GM23338 (cell line): ENCODE results near the gene MYO5B. TPM values are rescaled to one million over a fixed set of nuclear protein-coding genes. Genes with fewer than 3 reads are reported as not detected.

Experiments
- ATAC-seq: fragments of 200-7000 bp; cut with Tn5 transposase; 3 replicates; pipeline ENCODE4 v1.9.1; 2020
- DNase-seq: peaks from one replicate; pipeline ENCODE4 v3.0.0-alpha.2; 2015; ENCODE audit warnings: low spot score
- H2AFZ ChIP-seq: fragments of 200-600 bp; sonication (generic); 2 replicates; pipeline ENCODE4 v1.8.0; 2016; ENCODE audit warnings: antibody characterized with exemption, mild to moderate bottlenecking, moderate library complexity
- H3F3A ChIP-seq: fragments of 200-600 bp; sonication (generic); replicated peaks from 2 replicates; pipeline ENCODE4 v1.8.0; 2017; ENCODE audit warnings: antibody characterized with exemption, mixed run types, low read depth
- H3K27ac ChIP-seq: fragments of 200-600 bp; sonication (generic); 2 replicates; pipeline ENCODE4 v1.6.1; 2016; ENCODE audit warnings: low read depth
- H3K27me3 ChIP-seq: fragments of 200-600 bp; sonication (generic); 2 replicates; pipeline ENCODE4 v1.8.0; 2016; ENCODE audit warnings: mild to moderate bottlenecking, mixed run types, moderate library complexity; ENCODE audit not compliant: insufficient read depth
- H3K36me3 ChIP-seq: fragments of 200-600 bp; sonication (generic); 2 replicates; pipeline ENCODE4 v1.8.0; 2016; ENCODE audit warnings: mild to moderate bottlenecking; ENCODE audit not compliant: insufficient read depth
- H3K4me1 ChIP-seq: fragments of 200-600 bp; sonication (generic); 2 replicates; pipeline ENCODE4 v1.8.0; 2016; ENCODE audit warnings: mild to moderate bottlenecking, moderate library complexity; ENCODE audit not compliant: insufficient read depth
- H3K4me2 ChIP-seq: fragments of 200-600 bp; sonication (generic); 2 replicates; pipeline ENCODE4 v1.7.1; 2017; ENCODE audit warnings: mixed run types
- H3K4me3 ChIP-seq: fragments of 200-600 bp; sonication (generic); 2 replicates; pipeline ENCODE4 v1.6.1; 2016; ENCODE audit warnings: mixed run types
- H3K79me2 ChIP-seq: fragments of 200-600 bp; sonication (generic); replicated peaks from 2 replicates; pipeline ENCODE4 v1.8.0; 2017; ENCODE audit warnings: mild to moderate bottlenecking; ENCODE audit not compliant: insufficient read depth
- H3K9me2 ChIP-seq: fragments of 200-600 bp; sonication (generic); 2 replicates; pipeline ENCODE4 v1.8.0; 2017; ENCODE audit not compliant: insufficient read depth
- H4K20me1 ChIP-seq: fragments of 200-600 bp; sonication (generic); replicated peaks from 2 replicates; pipeline ENCODE4 v1.8.0; 2017; ENCODE audit warnings: mild to moderate bottlenecking; ENCODE audit not compliant: insufficient read depth
- H3K27ac Mint-ChIP-seq: 2 replicates; pipeline ENCODE4 v1.8.0; 2020; ENCODE audit warnings: inconsistent platforms, mild to moderate bottlenecking, moderate library complexity, mixed read lengths
- H3K27me3 Mint-ChIP-seq: 3 replicates; pipeline ENCODE4 v1.8.0; 2022; ENCODE audit warnings: low read depth, mild to moderate bottlenecking, moderate library complexity, mixed read lengths, inconsistent platforms; ENCODE audit not compliant: insufficient read depth, poor library complexity
- H3K36me3 Mint-ChIP-seq: 3 replicates; pipeline ENCODE4 v1.8.0; 2021; ENCODE audit warnings: low read depth, mild to moderate bottlenecking, inconsistent platforms, moderate library complexity, mixed read lengths
- H3K4me1 Mint-ChIP-seq: 3 replicates; pipeline ENCODE4 v1.8.0; 2020; ENCODE audit warnings: mild to moderate bottlenecking, inconsistent platforms, mixed read lengths
- H3K4me3 Mint-ChIP-seq: 3 replicates; pipeline ENCODE4 v1.8.0; 2021; ENCODE audit warnings: moderate library complexity, mild to moderate bottlenecking, inconsistent platforms, mixed read lengths
- H3K9me3 Mint-ChIP-seq: 3 replicates; pipeline ENCODE4 v1.8.0; 2020; ENCODE audit warnings: moderate library complexity, mild to moderate bottlenecking, inconsistent platforms, mixed read lengths
- EZH2phosphoT487 ChIP-seq: fragments of 200-600 bp; sonication (generic); IDR thresholded peaks from one replicate; pipeline ENCODE4 v1.8.1; 2018; ENCODE audit warnings: antibody characterized with exemption; ENCODE audit not compliant: unreplicated experiment
- NANOG ChIP-seq: IDR thresholded peaks from 2 replicates; pipeline ENCODE4 v1.6.1; 2016; ENCODE audit warnings: antibody characterized with exemption, borderline replicate concordance
- ZNF114 ChIP-seq: fragments of 250-450 bp; sonication (Bioruptor Pico); IDR thresholded peaks from 2 replicates; pipeline ENCODE4 v1.5.0; 2020; ENCODE audit warnings: mild to moderate bottlenecking, moderate library complexity
- ZNF462 ChIP-seq: fragments of 250-450 bp; sonication (Bioruptor Pico); IDR thresholded peaks from 2 replicates; pipeline ENCODE4 v1.5.0; 2020; ENCODE audit warnings: mild to moderate bottlenecking, moderate library complexity
- polyA plus RNA-seq: library from polyadenylated mRNA; unstranded; fragments of >200 nt; fragmentation: Nextera tagmentation; extraction: Ambion mirVana; gene quantifications from 2 replicates; pipeline ENCODE4 v1.2.1, GENCODE V29; 2016
- total RNA-seq: library from RNA; depleted of rRNA; stranded (reverse); fragments of >200 nt; shearing (Covaris generic); gene quantifications from 2 replicates; pipeline ENCODE4 v1.2.3, GENCODE V29; 2014
- TF ChIP-seq, protein P1 (sequence below), 2 experiments: fragments of 200-600 bp in 1 of 2; sonication (generic) in 1 of 2; conservative IDR thresholded peaks; 2 replicates each; pipeline versions ENCODE4 v1.5.1 to v1.6.1; 2016 to 2017; ENCODE audit warnings: antibody characterized with exemption in 2 of 2, low read depth in 2 of 2, mild to moderate bottlenecking in 2 of 2, moderate library complexity in 1 of 2

Gene MYO5B
- total and polyA plus RNA-seq, 2 experiments from 2014 or later = 3.2 to 19.1 TPM

DNA sequence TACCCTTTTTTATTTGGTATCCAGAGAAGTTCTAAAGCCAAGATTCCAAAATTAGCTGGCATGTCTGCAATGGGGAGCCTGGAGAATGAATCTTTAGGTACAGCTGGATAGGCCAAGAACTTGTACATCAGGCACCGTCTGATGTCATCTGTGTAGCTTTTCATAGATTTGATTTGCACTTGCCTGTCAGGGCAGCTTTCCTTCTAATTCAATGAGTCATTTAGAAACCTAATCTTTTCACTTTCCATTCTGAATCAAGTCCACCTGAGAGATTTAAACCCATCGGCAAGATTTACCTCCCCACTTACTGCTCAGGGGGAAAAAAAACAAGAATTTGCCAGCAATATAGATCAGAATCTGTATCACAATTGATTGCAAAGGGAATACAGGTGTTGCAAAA is 320.7 kb downstream of the MYO5B start (continued):
- TF ChIP-seq EZH2phosphoT487 (no peak), ZNF114 (CRISPR knock-in tag) (no peak)
- TF ChIP-seq, protein P1, sequence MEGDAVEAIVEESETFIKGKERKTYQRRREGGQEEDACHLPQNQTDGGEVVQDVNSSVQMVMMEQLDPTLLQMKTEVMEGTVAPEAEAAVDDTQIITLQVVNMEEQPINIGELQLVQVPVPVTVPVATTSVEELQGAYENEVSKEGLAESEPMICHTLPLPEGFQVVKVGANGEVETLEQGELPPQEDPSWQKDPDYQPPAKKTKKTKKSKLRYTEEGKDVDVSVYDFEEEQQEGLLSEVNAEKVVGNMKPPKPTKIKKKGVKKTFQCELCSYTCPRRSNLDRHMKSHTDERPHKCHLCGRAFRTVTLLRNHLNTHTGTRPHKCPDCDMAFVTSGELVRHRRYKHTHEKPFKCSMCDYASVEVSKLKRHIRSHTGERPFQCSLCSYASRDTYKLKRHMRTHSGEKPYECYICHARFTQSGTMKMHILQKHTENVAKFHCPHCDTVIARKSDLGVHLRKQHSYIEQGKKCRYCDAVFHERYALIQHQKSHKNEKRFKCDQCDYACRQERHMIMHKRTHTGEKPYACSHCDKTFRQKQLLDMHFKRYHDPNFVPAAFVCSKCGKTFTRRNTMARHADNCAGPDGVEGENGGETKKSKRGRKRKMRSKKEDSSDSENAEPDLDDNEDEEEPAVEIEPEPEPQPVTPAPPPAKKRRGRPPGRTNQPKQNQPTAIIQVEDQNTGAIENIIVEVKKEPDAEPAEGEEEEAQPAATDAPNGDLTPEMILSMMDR (conservative IDR thresholded peaks at IDR 0.05; ENCODE audit: low read depth in 2 of 2) = no peak

GRCh38 chr18:49869354-49869753 is 325.6 kb downstream of the MYO5B start:
- no peak for TF ChIP-seq EZH2phosphoT487
- TF ChIP-seq NANOG = no peak
- no peak for TF ChIP-seq ZNF462 (CRISPR knock-in tag)
- H4K20me1 ChIP-seq = no peaks in the 10 kb centered on the region
- no peaks in the 10 kb centered on the region for H3K36me3 ChIP-seq
- H3K4me3 Mint-ChIP-seq = no peak overlapping the region
- DNase-seq (no peak), ATAC-seq (no peak)
- H3K4me1 ChIP-seq = no peaks in the 10 kb centered on the region
- H3K27ac Mint-ChIP-seq = no peak overlapping the region
- H3K36me3 Mint-ChIP-seq = no peaks in the 10 kb centered on the region; the same call in 2 of the 3 replicates
- no peaks in the 10 kb centered on the region for H3K79me2 ChIP-seq
- no peaks in the 10 kb centered on the region for H3K9me3 Mint-ChIP-seq
- H3K27ac ChIP-seq = no peak overlapping the region
- H3K27me3 ChIP-seq = no peaks in the 10 kb centered on the region
- H3K27me3 Mint-ChIP-seq = peaks cover 2% of the 10 kb centered on the region
- no peak overlapping the region for H2AFZ ChIP-seq
- no peaks in the 10 kb centered on the region; the same call in 2 of the 3 replicates for H3K4me1 Mint-ChIP-seq
- no peaks in the 10 kb centered on the region for H3F3A ChIP-seq
- H3K4me3 ChIP-seq = no peak overlapping the region
- H3K9me2 ChIP-seq = no peaks in the 10 kb centered on the region; the same call in 1 of the 2 replicates
- no peak overlapping the region for H3K4me2 ChIP-seq
